Measurements from ENCODE around the gene ADAR. TPM values are rescaled to one million over a fixed set of nuclear protein-coding genes. Genes with fewer than 3 reads are reported as not detected.

The ADAR gene
- total and polyA plus RNA-seq, 2 of the 8 experiments (the other 6 are each of a cell fraction or from before 2014, with no cell fraction given), result 125 to 242 TPM

DNA sequence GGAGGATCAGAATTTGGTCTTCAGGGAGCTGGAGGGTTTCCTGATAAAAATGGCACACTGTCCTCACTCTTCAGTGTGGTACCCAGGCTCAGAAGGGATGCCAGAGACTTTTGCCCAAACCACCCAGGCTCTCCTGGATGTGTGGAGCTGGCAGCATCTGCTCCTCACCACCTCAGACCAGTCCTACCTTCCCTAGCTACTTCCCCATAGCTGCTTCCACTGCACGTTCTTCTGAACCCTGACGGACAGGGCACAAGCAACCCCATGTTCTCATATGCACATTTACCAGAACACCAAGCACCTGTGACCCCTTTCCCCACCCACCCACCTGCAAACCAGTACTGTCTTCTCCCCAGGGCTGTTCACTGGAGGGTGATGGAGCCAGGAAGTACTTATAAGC, 4.7 kb downstream of the ADAR start:
- Histone ChIP-seq H3K4me3 (ENCODE audit: extremely low read depth in 1 of 4, insufficient read depth in 2 of 4, low read depth in 3 of 4, low read length in 4 of 4) (no peak overlapping the region), H3K4ac (replicated peaks; ENCODE audit: insufficient read length, low read depth, low read length) (no peak overlapping the region), H4K5ac (ENCODE audit: insufficient read length, low read depth, low read length) (no peak overlapping the region), H3K4me1 (replicated peaks in 1 of 4; ENCODE audit: control insufficient read depth in 3 of 4, insufficient read depth in 4 of 4, low read length in 3 of 4) (peaks cover 3 to 7% (median 4%) of the 10 kb centered on the region in 4 experiments; a peak in 6 of 7 replicates), H3K27me3 (replicated peaks in 1 of 4; ENCODE audit: control insufficient read depth in 3 of 4, extremely low read depth in 1 of 4, insufficient read depth in 3 of 4, low read length in 3 of 4) (no peaks in the 10 kb centered on the region), H2BK15ac (ENCODE audit: low read length) (no peak overlapping the region), H3K23ac (ENCODE audit: insufficient read length) (no peak overlapping the region), H3K18ac (ENCODE audit: extremely low read depth, low read length) (no peak overlapping the region), H3K14ac (ENCODE audit: insufficient read length) (no peak overlapping the region), H3K4me2 (ENCODE audit: insufficient read depth in 1 of 2, low read depth in 2 of 2, low read length in 2 of 2) (no peak overlapping the region), H3K79me1 (ENCODE audit: low read depth, low read length) (peaks cover 14% of the 10 kb centered on the region), H3K9me3 (ENCODE audit: insufficient read depth in 2 of 2, low read depth in 1 of 2, low read length in 1 of 2) (no peaks in the 10 kb centered on the region), H4K91ac (replicated peaks; ENCODE audit: insufficient read length, low read length) (no peak overlapping the region), H2BK120ac (replicated peaks; ENCODE audit: low read depth, low read length) (no peak overlapping the region), H3K23me2 (ENCODE audit: low read depth, low read length) (peaks cover 6% of the 10 kb centered on the region), H4K8ac (ENCODE audit: extremely low read depth, insufficient read depth, low read length) (no peak overlapping the region), H2BK5ac (ENCODE audit: low read depth, low read length) (no peak overlapping the region), H3K9ac (replicated peaks in 1 of 4; ENCODE audit: extremely low read depth in 1 of 4, low read depth in 3 of 4, low read length in 3 of 4) (no peak overlapping the region), H2AFZ (ENCODE audit: low read length) (no peak overlapping the region), H3K79me2 (ENCODE audit: control insufficient read depth in 1 of 2, insufficient read depth in 2 of 2, low read length in 2 of 2) (peaks cover 44 to 90% of the 10 kb centered on the region in 2 experiments), H3K27ac (ENCODE audit: low read depth, low read length) (no peak overlapping the region), H3K56ac (replicated peaks; ENCODE audit: insufficient read length, low read depth, low read length) (no peak overlapping the region), H2AK5ac (ENCODE audit: low read depth, low read length) (no peak overlapping the region), H2BK20ac (ENCODE audit: low read length) (no peak overlapping the region), H4K20me1 (replicated peaks in 1 of 2; ENCODE audit: control insufficient read depth in 1 of 2, insufficient read depth in 2 of 2, low read length in 2 of 2) (peaks cover 14 to 31% of the 10 kb centered on the region in 2 experiments), H3K36me3 (ENCODE audit: control insufficient read depth in 2 of 4, insufficient read depth in 4 of 4, low read length in 3 of 4) (peaks cover 14 to 25% (median 24%) of the 10 kb centered on the region in 4 experiments), H2BK12ac (ENCODE audit: low read depth, low read length) (no peak overlapping the region)
- FAIRE-seq, result no peak
- CTCF ChIA-PET (ENCODE audit: partially characterized antibody), result interaction anchor here (1.7 to 3.6 kb wide), 2 partner anchors 13 to 43 kb away, joined by 4 to 21 read pairs; no protein-coding TSS in a partner anchor
- POLR2A ChIA-PET (ENCODE audit: partially characterized antibody), result interaction anchor here (0.6 to 3.0 kb wide), 3 partner anchors 9 to 14 kb away, joined by 3 to 10 read pairs (median 3); no protein-coding TSS in a partner anchor
- 83% methylated on average over 2 of the region's 2 CpGs; no CpG with 5 or more reads in 1 of the 2 experiments for WGBS, 2 experiments (ENCODE audit: extremely low coverage in 1 of 2, insufficient coverage in 1 of 2, insufficient read length in 1 of 2, insufficient replicate concordance in 2 of 2, low coverage in 1 of 2, low lambda C conversion rate in 2 of 2, missing lambda C conversion rate in 1 of 2)
- TF ChIP-seq POU5F1 (IDR thresholded peaks at IDR 0.05; ENCODE audit: low read depth, low read length), result no peak
- no peak for TF ChIP-seq SRF (IDR thresholded peaks at IDR 0.05; ENCODE audit: low read depth, low read length)
- no peak for TF ChIP-seq BRCA1 (IDR thresholded peaks at IDR 0.05; ENCODE audit: low read depth, low read length)
- no peak for DNase-seq (ENCODE audit: low read depth in 1 of 2, low spot score in 2 of 2)
